ENCODE results near the gene PPP1R8. TPM values are rescaled to one million over a fixed set of nuclear protein-coding genes. Genes with fewer than 3 reads are reported as not detected.
A peak's percentile ranks its signal among the peaks of the same experiment; 100 is the strongest.
"Not testable (repeated sequence)": the region's sequence is repeated elsewhere in the genome, so short reads cannot be mapped to it uniquely, and the experiment has no call there.

The PPP1R8 gene
- total and polyA plus RNA-seq, 3 experiments from 2014 or later: 37.5 to 70.0 (median 66.3) TPM

GRCh38 chr1:27868932-27869718, 38.5 kb downstream of the PPP1R8 start:
- Mint-ChIP-seq H3K9me3 (no peaks in the 10 kb centered on the region), H3K4me1 (peaks cover 39 to 50% (median 43%) of the 10 kb centered on the region in 3 donors), H3K27me3 (no peaks in the 10 kb centered on the region), H3K36me3 (peaks cover 0 to 6% (median 0%) of the 10 kb centered on the region in 3 donors), H3K27ac (peak overlapping the region; percentile 74 to 99 (median 95)), H3K4me3 (peak overlapping the region; percentile 31 to 90 (median 80))
- no peaks in the 10 kb centered on the region for H3K27me3 ChIP-seq (ENCODE audit: insufficient read depth, low read length, poor library complexity, severe bottlenecking)
- no peaks in the 10 kb centered on the region for H3K9me3 ChIP-seq (ENCODE audit: low read length)
- CTCF ChIA-PET: interaction anchor here (0.9 kb wide), 1 partner anchor 11 kb away, joined by 4 read pairs; no protein-coding TSS in a partner anchor
- H3K27ac ChIP-seq (ENCODE audit: low read depth, low read length): peak overlapping the region; percentile 70
- POLR2A ChIA-PET: interaction anchor here (0.6 kb wide), 1 partner anchor 124 kb away, joined by 6 read pairs; no protein-coding TSS in a partner anchor
- peaks cover 48% of the 10 kb centered on the region for H3K4me1 ChIP-seq (ENCODE audit: insufficient read depth, low read length)
- peak overlapping the region; percentile 56 for H3K4me3 ChIP-seq (ENCODE audit: low read length)
- DNase-seq: peak; percentile 45 to 83 (median 74)
- no peaks in the 10 kb centered on the region for H3K36me3 ChIP-seq (ENCODE audit: insufficient read depth, low read length)

- ChIA-PET CTCF (interaction anchor here (0.9 kb wide), 1 partner anchor 12 kb away, joined by 4 read pairs; no protein-coding TSS in a partner anchor), POLR2A (interaction anchor here (0.6 kb wide), 1 partner anchor 123 kb away, joined by 6 read pairs; no protein-coding TSS in a partner anchor)
- Mint-ChIP-seq H3K36me3 (peaks cover 0 to 6% (median 0%) of the 10 kb centered on the region in 3 donors), H3K9me3 (no peaks in the 10 kb centered on the region), H3K4me3 (peak overlapping the region; percentile 31 to 90 (median 80)), H3K4me1 (peaks cover 36 to 48% (median 43%) of the 10 kb centered on the region in 3 donors), H3K27ac (peak overlapping the region; percentile 74 to 99 (median 95)), H3K27me3 (no peaks in the 10 kb centered on the region)
- Histone ChIP-seq H3K27me3 (ENCODE audit: insufficient read depth, low read length, poor library complexity, severe bottlenecking) (no peaks in the 10 kb centered on the region), H3K27ac (ENCODE audit: low read depth, low read length) (peak overlapping the region; percentile 70), H3K4me3 (ENCODE audit: low read length) (peak overlapping the region; percentile 56), H3K36me3 (ENCODE audit: insufficient read depth, low read length) (no peaks in the 10 kb centered on the region), H3K4me1 (ENCODE audit: insufficient read depth, low read length) (peaks cover 46% of the 10 kb centered on the region), H3K9me3 (ENCODE audit: low read length) (no peaks in the 10 kb centered on the region)
- peak in 1 of 5 donors; percentile 30 for DNase-seq
Measured at GRCh38 chr1:27869719-27870085, 39.1 kb downstream of the PPP1R8 start.

- H3K9me3 ChIP-seq (ENCODE audit: low read length); H3K9me3 Mint-ChIP-seq; H3K4me3 ChIP-seq (ENCODE audit: low read length); H3K27ac ChIP-seq (ENCODE audit: low read depth, low read length); H3K36me3 ChIP-seq (ENCODE audit: insufficient read depth, low read length); H3K27me3 Mint-ChIP-seq; DNase-seq; CTCF ChIA-PET; H3K36me3 Mint-ChIP-seq; H3K27me3 ChIP-seq (ENCODE audit: insufficient read depth, low read length, poor library complexity, severe bottlenecking); POLR2A ChIA-PET: not testable (repeated sequence)
- Mint-ChIP-seq H3K27ac (peak overlapping the region in 3 of 8 donors; percentile 24 to 42 (median 38)), H3K4me3 (peak overlapping the region in 4 of 7 donors; percentile 75 to 86 (median 80)), H3K4me1 (peaks cover 40 to 57% (median 45%) of the 10 kb centered on the region in 3 donors)
- H3K4me1 ChIP-seq (ENCODE audit: insufficient read depth, low read length): peaks cover 48% of the 10 kb centered on the region
Measured at GRCh38 chr1:27871076-27871475, 40.5 kb downstream of the PPP1R8 start.

GRCh38 chr1:27872059-27872801, 41.6 kb downstream of the PPP1R8 start, which contains the start of gene THEMIS2:
Gene THEMIS2, plus strand, starts transcription at chr1:27872544. Its CDS starts 28 bp downstream, at chr1:27872572.
- Histone ChIP-seq H3K27ac (ENCODE audit: low read depth, low read length) (peak within 1 kb of the TSS; percentile 74), H3K4me3 (ENCODE audit: low read length) (peak within 1 kb of the TSS; percentile 95), H3K9me3 (ENCODE audit: low read length) (no peaks in the 10 kb centered on the region), H3K27me3 (ENCODE audit: insufficient read depth, low read length, poor library complexity, severe bottlenecking) (no peaks in the 10 kb centered on the region), H3K36me3 (ENCODE audit: insufficient read depth, low read length) (peaks cover 8% of the 10 kb centered on the region), H3K4me1 (ENCODE audit: insufficient read depth, low read length) (peaks cover 54% of the 10 kb centered on the region)
- DNase-seq: peak; percentile 62 to 86 (median 74)
- CTCF ChIA-PET: interaction anchor here (1.6 kb wide), 1 partner anchor 107 kb away, joined by 3 read pairs; no protein-coding TSS in a partner anchor
- Mint-ChIP-seq H3K27me3 (no peaks in the 10 kb centered on the region), H3K4me3 (peak within 1 kb of the TSS; percentile 86 to 100 (median 98)), H3K4me1 (peaks cover 36 to 63% (median 47%) of the 10 kb centered on the region in 3 donors), H3K27ac (peak within 1 kb of the TSS; percentile 42 to 97 (median 93)), H3K9me3 (no peaks in the 10 kb centered on the region), H3K36me3 (peaks cover 0 to 19% (median 0%) of the 10 kb centered on the region in 3 donors)
- POLR2A ChIA-PET: interaction anchor here (1.0 kb wide), 1 partner anchor 15 kb away, joined by 4 read pairs; no protein-coding TSS in a partner anchor

- peaks cover 0 to 21% (median 0%) of the 10 kb centered on the region in 3 donors for H3K36me3 Mint-ChIP-seq
- Histone ChIP-seq H3K9me3 (ENCODE audit: low read length) (no peaks in the 10 kb centered on the region), H3K27ac (ENCODE audit: low read depth, low read length) (peak overlapping the region; percentile 74), H3K36me3 (ENCODE audit: insufficient read depth, low read length) (peaks cover 8% of the 10 kb centered on the region), H3K4me1 (ENCODE audit: insufficient read depth, low read length) (peaks cover 52% of the 10 kb centered on the region), H3K4me3 (ENCODE audit: low read length) (peak overlapping the region; percentile 95), H3K27me3 (ENCODE audit: insufficient read depth, low read length, poor library complexity, severe bottlenecking) (no peaks in the 10 kb centered on the region)
- H3K27me3 Mint-ChIP-seq: no peaks in the 10 kb centered on the region
- ChIA-PET POLR2A (interaction anchor here (1.0 kb wide), 1 partner anchor 14 kb away, joined by 4 read pairs; no protein-coding TSS in a partner anchor), CTCF (interaction anchor here (1.6 kb wide), 1 partner anchor 106 kb away, joined by 3 read pairs; no protein-coding TSS in a partner anchor)
- H3K9me3 Mint-ChIP-seq: no peaks in the 10 kb centered on the region
- peak overlapping the region; percentile 86 to 100 (median 98) for H3K4me3 Mint-ChIP-seq
- peak overlapping the region; percentile 15 to 97 (median 93) for H3K27ac Mint-ChIP-seq
- DNase-seq: peak in 1 of 5 donors; percentile 39
- H3K4me1 Mint-ChIP-seq: peaks cover 35 to 62% (median 46%) of the 10 kb centered on the region in 3 donors
Measured at GRCh38 chr1:27872802-27873551, 42.4 kb downstream of the PPP1R8 start.

- Mint-ChIP-seq H3K4me3 (peak overlapping the region; percentile 86 to 100 (median 98)), H3K27ac (peak overlapping the region in 6 of 8 donors; percentile 68 to 97 (median 92)), H3K27me3 (no peaks in the 10 kb centered on the region), H3K9me3 (no peaks in the 10 kb centered on the region), H3K4me1 (peaks cover 33 to 63% (median 44%) of the 10 kb centered on the region in 3 donors), H3K36me3 (peaks cover 0 to 30% (median 3%) of the 10 kb centered on the region in 3 donors)
- Histone ChIP-seq H3K9me3 (ENCODE audit: low read length) (no peaks in the 10 kb centered on the region), H3K27ac (ENCODE audit: low read depth, low read length) (peak overlapping the region; percentile 74), H3K4me1 (ENCODE audit: insufficient read depth, low read length) (peaks cover 44% of the 10 kb centered on the region), H3K4me3 (ENCODE audit: low read length) (peak overlapping the region; percentile 95), H3K36me3 (ENCODE audit: insufficient read depth, low read length) (peaks cover 13% of the 10 kb centered on the region), H3K27me3 (ENCODE audit: insufficient read depth, low read length, poor library complexity, severe bottlenecking) (no peaks in the 10 kb centered on the region)
- peak in 1 of 5 donors; percentile 23 for DNase-seq
- CTCF ChIA-PET: interaction anchor here (1.6 kb wide), 1 partner anchor 106 kb away, joined by 3 read pairs; no protein-coding TSS in a partner anchor
- POLR2A ChIA-PET: interaction anchor here (0.5 kb wide), 1 partner anchor 326 kb away, joined by 3 read pairs; no protein-coding TSS in a partner anchor
Measured at GRCh38 chr1:27873671-27874384, 43.2 kb downstream of the PPP1R8 start.
